HG02610 (cell line): Measurements from ENCODE around the gene DDIAS.
"Not testable (repeated sequence)": the region's sequence is repeated elsewhere in the genome, so short reads cannot be mapped to it uniquely, and the experiment has no call there.

ENCODE experiments used
- ATAC-seq: cut with Tn5 transposase; IDR thresholded peaks from one replicate; pipeline ENCODE4 v1.9.1; 2021; ENCODE audit warnings: mild to moderate bottlenecking, moderate library complexity; ENCODE audit not compliant: unreplicated experiment

The DDIAS gene

GRCh38 chr11:82889133-82890001, 12.2 kb upstream of the DDIAS start:
- ATAC-seq = no peak

- ATAC-seq = no peak
Measured at GRCh38 chr11:82890002-82890341, 11.6 kb upstream of the DDIAS start.

GRCh38 chr11:82890936-82891335, 10.6 kb upstream of the DDIAS start:
- ATAC-seq = no peak

GRCh38 chr11:82892611-82893169, 8.8 kb upstream of the DDIAS start:
- no peak for ATAC-seq

- peak; percentile 40 for ATAC-seq
Measured at GRCh38 chr11:82895437-82896091, 6.0 kb upstream of the DDIAS start.

- no peak for ATAC-seq
Measured at GRCh38 chr11:82896183-82896582, 5.4 kb upstream of the DDIAS start.

- ATAC-seq = no peak
Measured at GRCh38 chr11:82898241-82898640, 3.3 kb upstream of the DDIAS start.

- ATAC-seq = peak; percentile 15
Measured at GRCh38 chr11:82899186-82899820, 2.2 kb upstream of the DDIAS start.

GRCh38 chr11:82899957-82900276, 1.6 kb upstream of the DDIAS start:
- ATAC-seq = no peak

GRCh38 chr11:82900277-82901164, 1.0 kb upstream of the DDIAS start, which contains the start of gene PRCP:
TSS of gene PRCP (minus strand) at chr11:82900430. CDS start at chr11:82900402, 28 bp downstream.
- peak; percentile 80 for ATAC-seq

GRCh38 chr11:82901922-82902485, 468 bp downstream of the DDIAS start:
- ATAC-seq = no peak

- ATAC-seq = no peak
Measured at GRCh38 chr11:82902880-82903279, 1.3 kb downstream of the DDIAS start.

- no peak for ATAC-seq
Measured at GRCh38 chr11:82903843-82904586, 2.5 kb downstream of the DDIAS start.

- ATAC-seq = no peak
Measured at GRCh38 chr11:82906236-82906635, 4.7 kb downstream of the DDIAS start.

GRCh38 chr11:82906931-82907330, 5.4 kb downstream of the DDIAS start:
- ATAC-seq = no peak

GRCh38 chr11:82907371-82907770, 5.8 kb downstream of the DDIAS start:
- no peak for ATAC-seq

- no peak for ATAC-seq
Measured at GRCh38 chr11:82908311-82908710, 6.8 kb downstream of the DDIAS start.

GRCh38 chr11:82909015-82909640, 7.6 kb downstream of the DDIAS start:
- ATAC-seq = no peak

GRCh38 chr11:82919786-82920185, 18.2 kb downstream of the DDIAS start:
- not testable (repeated sequence) for ATAC-seq
